ENCODE data around the gene FMNL2. TPM values are rescaled to one million over a fixed set of nuclear protein-coding genes. Genes with fewer than 3 reads are reported as not detected.
A peak's percentile ranks its signal among the peaks of the same experiment; 100 is the strongest.

FMNL2 gene
- total and polyA plus RNA-seq, 2 experiments from 2014 or later = 5.1 to 11.7 TPM

DNA sequence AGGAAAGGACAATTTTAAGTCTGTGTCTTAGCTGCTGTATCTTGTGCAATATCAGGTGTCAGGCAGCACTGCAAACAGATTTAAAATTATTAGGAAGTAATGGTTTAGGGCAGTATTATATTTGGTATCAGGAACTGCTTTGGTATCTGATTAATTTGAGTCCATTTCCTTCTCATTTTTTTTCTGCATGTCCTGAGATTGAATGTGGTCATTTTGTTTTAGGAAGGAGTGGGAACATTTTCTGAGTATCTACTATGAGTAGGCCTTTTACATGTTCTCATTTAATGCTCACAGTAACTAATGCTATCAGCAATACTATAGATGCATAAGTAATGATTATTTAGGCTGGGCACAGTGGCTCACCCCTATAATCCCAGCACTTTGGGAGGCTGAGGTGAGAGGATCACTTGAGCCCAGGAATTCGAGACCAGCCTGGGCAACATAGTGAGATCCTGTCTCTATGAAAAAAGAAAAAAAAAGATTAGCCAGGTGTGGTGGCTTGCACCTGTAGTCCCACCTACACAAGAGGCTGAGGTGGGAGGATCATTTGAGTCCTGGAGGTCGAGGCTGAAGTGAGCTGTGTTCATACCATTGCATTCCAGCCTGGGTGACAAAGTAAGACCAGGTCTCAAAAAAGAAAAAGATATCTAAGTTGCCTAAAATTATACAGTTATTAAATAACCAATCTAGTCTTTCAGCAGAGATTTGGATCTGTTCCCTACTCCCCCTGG, 4.7 kb downstream of the FMNL2 start:
- TF ChIP-seq, protein P1, sequence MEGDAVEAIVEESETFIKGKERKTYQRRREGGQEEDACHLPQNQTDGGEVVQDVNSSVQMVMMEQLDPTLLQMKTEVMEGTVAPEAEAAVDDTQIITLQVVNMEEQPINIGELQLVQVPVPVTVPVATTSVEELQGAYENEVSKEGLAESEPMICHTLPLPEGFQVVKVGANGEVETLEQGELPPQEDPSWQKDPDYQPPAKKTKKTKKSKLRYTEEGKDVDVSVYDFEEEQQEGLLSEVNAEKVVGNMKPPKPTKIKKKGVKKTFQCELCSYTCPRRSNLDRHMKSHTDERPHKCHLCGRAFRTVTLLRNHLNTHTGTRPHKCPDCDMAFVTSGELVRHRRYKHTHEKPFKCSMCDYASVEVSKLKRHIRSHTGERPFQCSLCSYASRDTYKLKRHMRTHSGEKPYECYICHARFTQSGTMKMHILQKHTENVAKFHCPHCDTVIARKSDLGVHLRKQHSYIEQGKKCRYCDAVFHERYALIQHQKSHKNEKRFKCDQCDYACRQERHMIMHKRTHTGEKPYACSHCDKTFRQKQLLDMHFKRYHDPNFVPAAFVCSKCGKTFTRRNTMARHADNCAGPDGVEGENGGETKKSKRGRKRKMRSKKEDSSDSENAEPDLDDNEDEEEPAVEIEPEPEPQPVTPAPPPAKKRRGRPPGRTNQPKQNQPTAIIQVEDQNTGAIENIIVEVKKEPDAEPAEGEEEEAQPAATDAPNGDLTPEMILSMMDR (IDR thresholded peaks at IDR 0.05; ENCODE audit: low read depth, low read length) = no peak
- Histone ChIP-seq H3K27ac (no peak overlapping the region), H3K36me3 (no peaks in the 10 kb centered on the region), H3K9me3 (ENCODE audit: low read depth) (no peaks in the 10 kb centered on the region), H3K4me3 (no peak overlapping the region), H3K4me1 (ENCODE audit: low read depth) (no peaks in the 10 kb centered on the region), H3K27me3 (no peaks in the 10 kb centered on the region)
- DNase-seq (ENCODE audit: low read depth in 1 of 2, low spot score in 1 of 2) = no peak

DNA sequence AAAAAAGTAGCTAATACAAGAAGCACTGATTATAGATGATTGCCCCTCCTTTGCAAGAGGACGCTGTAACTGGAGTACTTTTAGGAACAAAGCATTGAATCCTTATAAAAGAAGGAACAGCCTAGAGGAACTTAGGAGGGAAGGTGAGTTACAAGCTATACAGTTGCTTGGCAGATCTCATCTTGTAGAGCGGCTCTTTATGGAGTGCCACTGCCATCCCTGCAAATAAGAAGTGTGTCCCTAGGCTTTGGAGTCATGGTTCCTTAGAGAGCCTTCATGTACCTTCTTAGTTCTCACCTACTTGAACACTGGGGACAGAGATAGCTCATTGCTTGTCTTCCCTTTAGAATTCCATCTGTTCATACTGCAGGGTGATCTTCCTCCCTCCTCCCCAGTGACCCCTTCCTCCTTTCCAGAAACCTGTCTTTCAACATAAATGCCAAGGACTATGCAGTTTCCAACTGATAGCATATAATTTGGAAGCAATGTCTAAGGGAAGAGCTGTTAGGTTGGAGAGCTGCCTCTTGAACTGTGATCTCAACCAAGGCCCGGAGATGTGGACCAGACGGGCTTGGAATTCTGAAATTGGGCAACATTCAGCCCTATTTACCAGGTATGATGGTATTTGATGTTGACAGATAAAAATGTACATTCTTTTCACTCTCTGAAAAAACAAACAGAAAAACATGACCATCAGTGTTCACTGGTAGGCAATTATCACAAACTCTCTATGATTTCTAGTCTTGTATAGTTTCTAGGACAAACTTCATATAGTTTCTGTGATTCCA, 7.5 kb downstream of the FMNL2 start:
- no peak for DNase-seq (ENCODE audit: low read depth in 1 of 2, low spot score in 1 of 2)
- H3K36me3 ChIP-seq = no peaks in the 10 kb centered on the region
- TF ChIP-seq, protein P1 (IDR thresholded peaks at IDR 0.05; ENCODE audit: low read depth, low read length) = no peak
- no peak overlapping the region for H3K4me3 ChIP-seq
- H3K4me1 ChIP-seq (ENCODE audit: low read depth) = no peaks in the 10 kb centered on the region
- H3K27ac ChIP-seq = no peak overlapping the region
- H3K9me3 ChIP-seq (ENCODE audit: low read depth) = no peaks in the 10 kb centered on the region
- no peaks in the 10 kb centered on the region for H3K27me3 ChIP-seq

GRCh38 chr2:152343426-152343825, 8.5 kb downstream of the FMNL2 start:
- H3K27me3 ChIP-seq = no peaks in the 10 kb centered on the region
- H3K4me3 ChIP-seq = no peak overlapping the region
- H3K9me3 ChIP-seq (ENCODE audit: low read depth) = no peaks in the 10 kb centered on the region
- no peaks in the 10 kb centered on the region for H3K36me3 ChIP-seq
- TF ChIP-seq, protein P1 (IDR thresholded peaks at IDR 0.05; ENCODE audit: low read depth, low read length) = no peak
- no peak overlapping the region for H3K27ac ChIP-seq
- H3K4me1 ChIP-seq (ENCODE audit: low read depth) = peaks cover 3% of the 10 kb centered on the region
- DNase-seq (ENCODE audit: low read depth in 1 of 2, low spot score in 1 of 2) = no peak

DNA sequence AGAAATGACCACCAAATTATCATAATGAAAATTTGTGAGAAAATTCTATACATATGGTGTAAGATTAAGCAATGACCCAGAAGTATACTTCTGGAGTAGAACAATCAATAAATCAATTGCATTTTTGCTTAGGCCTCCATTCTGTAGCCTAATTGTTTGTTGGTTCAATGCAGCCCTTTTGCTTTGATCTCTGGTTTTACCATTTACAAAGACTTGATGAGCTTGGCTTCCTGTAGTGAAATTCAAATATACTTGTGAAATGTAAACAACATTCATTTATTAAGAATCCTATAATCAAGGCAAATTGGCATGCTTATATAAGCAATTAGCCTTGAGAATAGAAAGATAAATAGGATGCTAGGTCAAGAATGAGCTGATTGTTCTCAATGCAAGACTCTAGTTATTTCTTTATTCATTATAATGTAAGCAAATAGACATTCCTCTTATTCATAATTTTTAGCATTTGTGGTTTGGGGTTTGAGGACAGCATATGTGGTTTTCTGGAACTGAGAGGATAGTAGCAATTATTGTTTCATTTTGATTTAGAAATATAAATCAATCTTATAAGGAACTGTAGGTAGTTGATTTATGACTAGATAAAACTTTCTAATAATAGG, 9.7 kb downstream of the FMNL2 start:
- Histone ChIP-seq H3K36me3 (no peaks in the 10 kb centered on the region), H3K9me3 (ENCODE audit: low read depth) (no peaks in the 10 kb centered on the region), H3K4me3 (no peak overlapping the region), H3K27ac (no peak overlapping the region), H3K4me1 (ENCODE audit: low read depth) (peaks cover 3% of the 10 kb centered on the region), H3K27me3 (no peaks in the 10 kb centered on the region)
- DNase-seq (ENCODE audit: low read depth in 1 of 2, low spot score in 1 of 2) = no peak
- TF ChIP-seq, protein P1 (IDR thresholded peaks at IDR 0.05; ENCODE audit: low read depth, low read length) = no peak

DNA sequence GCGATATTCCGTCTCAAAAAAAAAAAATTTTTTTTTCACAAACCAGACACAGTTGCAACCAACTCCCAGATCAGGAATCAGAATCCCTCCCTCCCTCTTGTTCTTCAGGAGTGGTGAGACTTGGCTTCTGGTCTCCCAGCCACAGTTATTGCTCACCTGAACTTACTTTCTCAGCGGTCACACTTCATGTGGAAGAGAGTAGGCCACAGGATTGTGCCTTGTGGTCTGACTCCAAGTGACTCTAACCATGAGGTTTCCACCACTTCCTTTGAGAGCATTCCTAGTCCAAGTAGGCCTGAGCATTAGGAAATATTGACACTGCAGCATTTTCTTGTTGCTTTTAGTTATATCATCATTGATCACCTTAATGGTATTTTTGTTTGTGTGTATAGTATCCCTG, 12.1 kb downstream of the FMNL2 start:
- Histone ChIP-seq H3K27me3 (no peaks in the 10 kb centered on the region), H3K9me3 (ENCODE audit: low read depth) (no peaks in the 10 kb centered on the region), H3K27ac (no peak overlapping the region), H3K4me3 (no peak overlapping the region), H3K4me1 (ENCODE audit: low read depth) (peaks cover 3% of the 10 kb centered on the region), H3K36me3 (no peaks in the 10 kb centered on the region)
- DNase-seq (ENCODE audit: low read depth in 1 of 2, low spot score in 1 of 2) = peak in 1 of 2 donors; percentile 54
- TF ChIP-seq, protein P1 (IDR thresholded peaks at IDR 0.05; ENCODE audit: low read depth, low read length) = no peak

Data from cardiac muscle cell (in vitro differentiated cells and primary cell).